Mesenchymal stem cell (in vitro differentiated cells and primary cell): Measurements from ENCODE around the gene FNDC3B.

Source experiments
- DNase-seq: peaks from one replicate; pipeline ENCODE4 v3.0.0-alpha.2; 2013
- H2AFZ ChIP-seq: one replicate; pipeline ENCODE4 v1.6.1; 2013; ENCODE audit warnings: low read depth, mild to moderate bottlenecking, control low read depth, inconsistent platforms, low read length, moderate library complexity
- H2AK5ac ChIP-seq: 2 replicates; pipeline ENCODE4 v1.6.1; 2013; ENCODE audit warnings: low read length, moderate library complexity, mild to moderate bottlenecking, inconsistent platforms; ENCODE audit not compliant: severe bottlenecking
- H2BK120ac ChIP-seq: one replicate; pipeline ENCODE4 v1.6.1; 2013; ENCODE audit warnings: low read depth, mild to moderate bottlenecking, inconsistent platforms, low read length, moderate library complexity
- H2BK12ac ChIP-seq, 2 experiments: one replicate each; pipeline ENCODE4 v1.6.1; 2013; ENCODE audit warnings: inconsistent platforms in 2 of 2, low read length in 2 of 2, mild to moderate bottlenecking in 2 of 2, moderate library complexity in 2 of 2, control low read depth in 1 of 2
- H2BK15ac ChIP-seq: one replicate; pipeline ENCODE4 v1.6.1; 2013; ENCODE audit warnings: mild to moderate bottlenecking, low read depth, inconsistent platforms; ENCODE audit not compliant: poor library complexity, severe bottlenecking
- H2BK5ac ChIP-seq: 2 replicates; pipeline ENCODE4 v1.6.1; 2013; ENCODE audit warnings: low read depth, mild to moderate bottlenecking, low read length, control low read depth, inconsistent platforms; ENCODE audit not compliant: poor library complexity, severe bottlenecking
- H3K14ac ChIP-seq, 2 experiments: one replicate each; pipeline ENCODE4 v1.6.1; 2013; ENCODE audit warnings: inconsistent platforms in 2 of 2, low read length in 2 of 2, control low read depth in 1 of 2, mild to moderate bottlenecking in 1 of 2, moderate library complexity in 1 of 2
- H3K18ac ChIP-seq, 2 experiments: one replicate each; pipeline ENCODE4 v1.6.1; 2013; ENCODE audit warnings: inconsistent platforms in 2 of 2, low read length in 2 of 2, control low read depth in 1 of 2, low read depth in 1 of 2, mild to moderate bottlenecking in 1 of 2
- H3K23ac ChIP-seq, 2 experiments: one replicate each; pipeline ENCODE4 v1.6.1; 2013; ENCODE audit warnings: inconsistent platforms in 2 of 2, low read length in 2 of 2, mild to moderate bottlenecking in 2 of 2, moderate library complexity in 2 of 2, control low read depth in 1 of 2
- H3K27ac ChIP-seq: 2 replicates; pipeline ENCODE4 v1.5.1; 2013; ENCODE audit warnings: mild to moderate bottlenecking, moderate library complexity, low read length, control low read depth, inconsistent platforms; ENCODE audit not compliant: poor library complexity, severe bottlenecking
- H3K27me3 ChIP-seq, 2 experiments: 2 replicates each; pipeline versions ENCODE4 v1.6.1 to v1.7.0; 2013; ENCODE audit warnings: low read length in 2 of 2, mild to moderate bottlenecking in 2 of 2, moderate library complexity in 2 of 2, control low read depth in 1 of 2, inconsistent platforms in 1 of 2; ENCODE audit not compliant: control insufficient read depth in 1 of 2, insufficient read depth in 1 of 2
- H3K36me3 ChIP-seq, 2 experiments: 2 replicates each; pipeline versions ENCODE4 v1.6.1 to v1.7.0; 2013; ENCODE audit warnings: low read length in 2 of 2, control low read depth in 1 of 2, inconsistent platforms in 1 of 2, low read depth in 1 of 2, mild to moderate bottlenecking in 1 of 2; ENCODE audit not compliant: insufficient read depth in 2 of 2, control insufficient read depth in 1 of 2
- H3K4ac ChIP-seq, 2 experiments: one replicate each; pipeline ENCODE4 v1.6.1; 2013; ENCODE audit warnings: inconsistent platforms in 2 of 2, low read length in 2 of 2, mild to moderate bottlenecking in 2 of 2, moderate library complexity in 2 of 2, control low read depth in 1 of 2, low read depth in 1 of 2
- H3K4me1 ChIP-seq: 2 replicates; pipeline ENCODE4 v1.6.1; 2013; ENCODE audit warnings: low read depth, low read length, control low read depth; ENCODE audit not compliant: control insufficient read depth, insufficient read depth
- H3K4me2 ChIP-seq: 2 replicates; pipeline ENCODE4 v1.6.1; 2013; ENCODE audit warnings: low read length, mild to moderate bottlenecking, inconsistent platforms; ENCODE audit not compliant: poor library complexity, severe bottlenecking
- H3K4me3 ChIP-seq, 2 experiments: 2 replicates each; pipeline versions ENCODE4 v1.5.1 to v1.7.0; 2013; ENCODE audit warnings: low read length in 2 of 2, mild to moderate bottlenecking in 2 of 2, control low read depth in 1 of 2, low read depth in 1 of 2; ENCODE audit not compliant: insufficient read depth in 1 of 2
- H3K79me1 ChIP-seq: replicated peaks from 2 replicates; pipeline ENCODE4 v1.6.1; 2013; ENCODE audit warnings: mild to moderate bottlenecking, control low read depth, low read length, inconsistent platforms; ENCODE audit not compliant: poor library complexity, severe bottlenecking
- H3K9ac ChIP-seq: 2 replicates; pipeline ENCODE4 v1.7.0; 2013; ENCODE audit warnings: mild to moderate bottlenecking, low read length, moderate library complexity
- H3K9me3 ChIP-seq: 2 replicates; pipeline ENCODE4 v1.7.0; 2013; ENCODE audit warnings: mild to moderate bottlenecking, low read length; ENCODE audit not compliant: control insufficient read depth
- H4K8ac ChIP-seq: one replicate; pipeline ENCODE4 v1.6.1; 2013; ENCODE audit warnings: inconsistent platforms, mild to moderate bottlenecking, low read length, moderate library complexity
- H4K91ac ChIP-seq: one replicate; pipeline ENCODE4 v1.6.1; 2013; ENCODE audit warnings: mild to moderate bottlenecking, low read length, inconsistent platforms
- WGBS: methylation state at CpG from one replicate; pipeline ENCODE4 v1.1.7; 2013; ENCODE audit warnings: mixed read lengths; 5-methylcytosine and 5-hydroxymethylcytosine counted together

Gene FNDC3B

DNA sequence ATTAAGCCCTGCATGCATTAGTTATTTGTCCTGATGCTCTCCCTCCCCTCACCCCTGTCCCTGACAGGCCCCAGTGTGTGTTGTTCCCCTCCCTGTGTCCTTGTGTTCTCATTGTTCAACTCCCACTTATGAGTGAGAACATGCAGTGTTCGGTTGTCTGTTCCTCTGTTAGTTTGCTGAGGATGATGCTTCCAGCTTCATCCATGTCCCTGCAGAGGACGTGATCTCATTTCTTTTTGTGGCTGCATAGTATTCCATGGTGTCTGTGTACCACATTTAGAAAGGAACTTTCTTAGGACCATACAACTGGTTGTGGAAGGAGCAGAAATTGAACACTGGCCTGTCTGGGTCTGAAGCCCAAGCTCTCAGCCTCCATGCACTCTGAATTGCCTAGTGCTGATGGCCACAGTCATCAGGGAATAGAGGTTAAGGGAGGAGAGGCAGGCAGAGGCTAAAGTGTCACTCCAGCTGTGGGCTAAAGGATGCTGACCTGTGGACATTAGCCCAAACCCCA is 138.5 kb downstream of the FNDC3B start:
- Histone ChIP-seq H3K27me3 (no peaks in the 10 kb centered on the region), H3K4ac (no peak overlapping the region), H3K9me3 (no peaks in the 10 kb centered on the region), H4K8ac (no peak overlapping the region), H3K18ac (peak overlapping the region in 1 of 2 experiments; percentile 54), H2AK5ac (no peak overlapping the region), H2AFZ (no peak overlapping the region), H3K27ac (no peak overlapping the region), H3K14ac (peak overlapping the region in 1 of 2 experiments; percentile 13), H3K4me3 (no peak overlapping the region), H3K79me1 (peaks cover 5% of the 10 kb centered on the region), H3K36me3 (peaks cover 6 to 14% of the 10 kb centered on the region in 2 experiments), H3K23ac (peak overlapping the region in 1 of 2 experiments; percentile 77), H2BK15ac (no peak overlapping the region), H3K4me2 (no peak overlapping the region), H3K4me1 (peaks cover 14% of the 10 kb centered on the region), H4K91ac (no peak overlapping the region), H2BK120ac (no peak overlapping the region), H3K9ac (no peak overlapping the region), H2BK12ac (peak overlapping the region in 1 of 2 experiments; percentile 79), H2BK5ac (no peak overlapping the region)
- no peak for DNase-seq
- WGBS: 98% methylated on average over 2 of the region's 2 CpGs

DNA sequence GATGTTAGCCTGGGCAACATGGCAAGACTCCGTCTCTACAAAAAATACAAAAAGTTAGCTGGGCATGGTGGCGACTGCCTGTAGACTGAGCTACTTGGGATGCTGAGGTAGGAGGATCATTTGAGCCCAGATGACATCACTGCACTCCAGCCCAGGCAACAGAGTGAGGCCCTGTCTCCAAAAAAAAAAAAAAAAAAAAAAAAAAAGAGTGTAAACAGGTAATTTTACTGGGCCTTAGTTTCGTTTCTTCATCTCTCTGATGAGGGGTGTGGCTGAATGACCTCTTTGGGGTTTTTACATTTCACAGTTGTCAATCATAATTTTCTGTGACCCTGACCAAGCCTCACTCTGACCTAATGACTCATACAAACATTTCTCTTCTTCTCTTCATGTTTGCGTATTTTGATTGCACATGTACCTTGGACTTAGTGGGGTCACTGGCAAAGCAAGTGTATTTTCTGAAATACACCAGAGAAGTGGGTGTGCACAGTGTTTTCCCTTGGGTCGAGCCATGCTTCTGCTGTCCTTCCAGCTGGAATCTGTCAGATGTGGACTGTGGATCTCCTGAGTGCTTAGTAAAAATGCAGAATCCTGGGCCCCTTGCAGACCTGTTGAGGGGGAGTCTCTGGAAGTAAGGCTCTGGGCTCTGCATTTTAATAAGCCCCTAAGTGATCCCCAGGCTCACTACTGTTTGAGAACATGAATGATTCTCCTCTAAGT is 140.5 kb downstream of the FNDC3B start:
- Histone ChIP-seq H2BK15ac (peak overlapping the region; percentile 6), H2AK5ac (no peak overlapping the region), H3K23ac (no peak overlapping the region), H3K36me3 (peaks cover 6 to 14% of the 10 kb centered on the region in 2 experiments), H2BK12ac (no peak overlapping the region), H2BK5ac (no peak overlapping the region), H3K4me1 (peaks cover 13% of the 10 kb centered on the region), H3K4ac (no peak overlapping the region), H3K18ac (no peak overlapping the region), H3K79me1 (peaks cover 5% of the 10 kb centered on the region), H3K27me3 (no peaks in the 10 kb centered on the region), H3K9me3 (no peaks in the 10 kb centered on the region), H4K8ac (no peak overlapping the region), H4K91ac (no peak overlapping the region), H3K4me2 (no peak overlapping the region), H2AFZ (no peak overlapping the region), H2BK120ac (no peak overlapping the region), H3K4me3 (no peak overlapping the region), H3K27ac (no peak overlapping the region), H3K9ac (no peak overlapping the region), H3K14ac (no peak overlapping the region)
- WGBS: 65% methylated on average over 4 of the region's 5 CpGs
- DNase-seq: peak; percentile 49

DNA sequence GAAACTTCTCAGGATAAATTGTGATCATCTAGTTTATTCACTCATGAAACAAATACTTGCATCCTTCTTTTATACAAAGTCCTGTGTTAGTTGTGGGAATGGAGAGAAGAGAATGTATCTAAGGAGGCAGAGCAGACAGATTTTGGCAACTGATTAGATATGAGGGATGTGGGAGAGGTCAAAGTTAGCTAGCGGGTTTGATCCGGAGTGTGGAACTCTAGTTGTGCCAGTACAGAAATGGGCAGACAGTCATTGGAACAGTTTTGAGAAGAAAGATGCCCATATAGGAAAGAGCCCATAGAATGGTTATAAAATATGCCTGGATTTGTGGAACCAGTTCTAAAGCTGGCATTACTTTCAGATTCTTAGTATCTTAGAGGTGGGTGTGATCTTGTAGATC is 141.1 kb downstream of the FNDC3B start:
- Histone ChIP-seq H3K14ac (no peak overlapping the region), H4K8ac (no peak overlapping the region), H3K4me3 (no peak overlapping the region), H3K4me2 (no peak overlapping the region), H3K27ac (no peak overlapping the region), H3K27me3 (no peaks in the 10 kb centered on the region), H2BK120ac (no peak overlapping the region), H3K9me3 (no peaks in the 10 kb centered on the region), H3K79me1 (peaks cover 5% of the 10 kb centered on the region), H2AFZ (no peak overlapping the region), H3K4ac (no peak overlapping the region), H2AK5ac (no peak overlapping the region), H4K91ac (no peak overlapping the region), H2BK15ac (no peak overlapping the region), H3K18ac (peak overlapping the region in 1 of 2 experiments; percentile 60), H3K23ac (no peak overlapping the region), H3K36me3 (peaks cover 6 to 14% of the 10 kb centered on the region in 2 experiments), H3K4me1 (peaks cover 10% of the 10 kb centered on the region), H3K9ac (no peak overlapping the region), H2BK12ac (no peak overlapping the region), H2BK5ac (no peak overlapping the region)
- no peak for DNase-seq
- WGBS: 86% methylated on average over 2 of the region's 2 CpGs

DNA sequence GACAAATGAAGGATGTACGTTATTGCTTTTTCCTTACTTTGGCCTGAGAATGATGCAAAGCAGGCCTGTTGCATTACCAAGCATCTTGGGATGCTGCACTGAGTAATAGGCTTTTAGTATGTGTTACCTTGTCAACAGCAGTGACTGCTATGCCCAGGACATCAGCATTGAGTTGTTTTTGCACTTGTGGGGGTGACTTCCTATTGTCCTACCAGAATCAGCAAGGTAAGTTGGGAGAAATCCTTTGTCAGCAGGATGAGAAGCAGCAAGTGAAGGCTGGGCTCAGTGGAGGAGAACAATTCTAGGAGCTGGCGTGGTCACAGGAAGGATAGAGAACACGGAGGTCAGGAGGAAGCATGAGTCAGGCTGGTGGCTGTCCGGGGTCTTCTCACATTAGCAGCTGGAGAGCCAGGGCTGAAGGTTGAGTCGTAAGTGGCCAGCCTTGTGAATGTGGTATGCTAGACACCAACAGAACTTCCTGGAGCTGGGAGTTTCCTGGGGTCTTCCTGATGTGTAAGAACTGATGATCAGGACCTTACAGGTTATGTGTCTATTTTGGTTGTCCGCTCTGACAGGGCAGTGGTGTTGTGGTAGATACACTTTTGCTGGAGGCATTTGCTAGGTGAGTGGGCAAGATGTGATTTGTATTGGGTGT is 142.7 kb downstream of the FNDC3B start:
- H4K91ac ChIP-seq: no peak overlapping the region
- H3K9ac ChIP-seq: no peak overlapping the region
- peaks cover 6 to 14% of the 10 kb centered on the region in 2 experiments for H3K36me3 ChIP-seq
- no peak overlapping the region for H2AK5ac ChIP-seq
- H2BK5ac ChIP-seq: no peak overlapping the region
- peak; percentile 93 for DNase-seq
- no peak overlapping the region for H3K4me3 ChIP-seq
- peak overlapping the region; percentile 7 for H4K8ac ChIP-seq
- H3K9me3 ChIP-seq: no peaks in the 10 kb centered on the region
- peak overlapping the region; percentile 52 to 73 for H3K18ac ChIP-seq
- H2BK15ac ChIP-seq: no peak overlapping the region
- peak overlapping the region; percentile 13 for H3K27ac ChIP-seq
- no peaks in the 10 kb centered on the region for H3K27me3 ChIP-seq
- H2AFZ ChIP-seq: no peak overlapping the region
- H2BK120ac ChIP-seq: no peak overlapping the region
- 15% methylated on average over 6 of the region's 6 CpGs for WGBS
- peaks cover 5% of the 10 kb centered on the region for H3K79me1 ChIP-seq
- no peak overlapping the region for H3K4ac ChIP-seq
- peaks cover 10% of the 10 kb centered on the region for H3K4me1 ChIP-seq
- peak overlapping the region; percentile 33 to 37 for H2BK12ac ChIP-seq
- H3K14ac ChIP-seq: no peak overlapping the region
- peak overlapping the region; percentile 6 for H3K4me2 ChIP-seq
- H3K23ac ChIP-seq: no peak overlapping the region
